Measurements from ENCODE around the gene MALRD1. TPM values are rescaled to one million over a fixed set of nuclear protein-coding genes. Genes with fewer than 3 reads are reported as not detected.

MALRD1 gene
- polyA plus RNA-seq = under 1 TPM in 2 of 3 donors, not detected in 1; 0.06 to 0.98 TPM

DNA sequence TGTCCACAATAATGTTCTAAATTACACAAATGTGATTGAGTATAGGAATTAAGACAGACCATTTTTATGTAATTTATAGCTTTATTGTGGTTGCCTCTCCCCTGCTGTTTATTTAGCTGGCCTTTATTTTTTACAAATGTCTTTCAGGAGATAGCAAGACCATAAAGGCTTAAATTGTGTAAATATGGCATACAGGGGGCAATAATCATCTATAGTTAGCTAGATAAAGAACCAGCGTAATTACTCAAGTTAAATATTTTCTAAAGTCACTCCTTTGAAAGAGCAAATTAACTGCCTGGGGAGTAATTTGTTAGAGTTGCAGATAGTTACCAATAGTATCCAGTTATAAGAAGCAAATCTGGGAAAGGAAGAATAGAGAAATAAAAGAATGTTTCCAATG lies at the start of gene MALRD1:
Gene MALRD1 (plus strand): TSS at position 313 of the 400 bp plus-strand sequence. CDS start 138 bp downstream, outside the sequence.
- H3K27ac ChIP-seq (ENCODE audit: low read depth, low read length) = no peak within 1 kb of the TSS
- WGBS, 3 donors = 29 to 84% (median 78%) methylated on average over 1 of the region's 1 CpG

DNA sequence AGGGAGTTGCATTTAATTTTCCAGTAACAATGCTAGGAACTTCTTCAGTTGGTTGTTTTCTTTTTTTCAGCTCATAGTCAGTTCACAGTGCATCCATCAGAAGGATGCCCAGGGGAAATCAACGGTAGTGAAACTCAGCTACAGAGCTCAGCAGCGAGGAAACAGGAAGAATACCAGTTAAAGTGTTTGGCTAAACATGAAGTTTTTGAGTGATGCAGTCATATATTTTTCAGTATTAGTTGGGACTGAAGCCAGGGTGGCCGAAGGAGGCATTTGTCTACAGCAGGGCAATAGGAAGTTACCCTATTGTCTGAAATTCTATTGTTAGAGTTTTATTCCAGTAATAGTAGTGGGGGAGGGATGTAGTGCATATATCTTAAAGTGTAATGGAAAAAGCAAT lies 45.3 kb upstream of the MALRD1 start:
- H3K27ac ChIP-seq (ENCODE audit: low read depth, low read length) = no peak overlapping the region
- 27 to 43% (median 27%) methylated on average over 3 of the region's 3 CpGs for WGBS, 3 donors

DNA sequence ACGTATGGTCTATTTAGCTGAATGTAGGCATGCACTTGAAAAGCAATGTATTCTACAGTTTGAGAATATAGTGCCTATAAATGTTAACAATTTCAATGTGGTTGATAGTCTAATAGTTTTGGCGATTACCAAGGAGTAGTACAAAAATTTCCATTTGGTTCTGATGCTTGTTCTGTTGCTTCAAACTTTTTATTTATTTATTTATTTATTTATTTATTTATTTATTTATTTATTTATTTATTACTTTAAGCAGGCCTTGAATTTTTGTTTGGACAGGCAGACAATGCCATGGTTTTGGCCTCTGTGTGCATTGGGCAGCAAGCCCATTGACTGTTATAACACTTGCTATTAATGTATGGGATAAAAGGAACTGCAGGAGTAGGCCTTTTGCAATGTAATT lies 36.5 kb upstream of the MALRD1 start:
- no peak overlapping the region for H3K27ac ChIP-seq (ENCODE audit: low read depth, low read length)
- WGBS, 3 donors = 91 to 93% (median 91%) methylated on average over 2 of the region's 2 CpGs

DNA sequence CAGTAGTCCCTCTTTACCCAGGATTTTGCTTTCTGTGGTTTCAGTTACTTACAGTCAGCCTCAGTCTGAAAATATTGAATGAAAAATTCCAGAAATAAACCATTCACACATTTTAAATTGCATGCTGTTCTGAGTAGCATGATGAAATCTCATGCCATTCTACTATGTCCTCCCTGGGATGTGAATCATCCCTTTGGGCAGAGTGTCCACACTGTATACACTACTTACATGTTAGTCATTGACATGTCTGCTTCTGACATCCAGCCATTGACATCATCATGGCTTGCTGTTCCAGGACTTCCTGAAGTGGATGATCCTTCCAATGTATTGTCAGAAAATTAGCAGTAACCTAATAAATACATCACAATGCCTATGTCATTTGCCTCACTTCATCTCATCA lies 34.6 kb upstream of the MALRD1 start:
- no peak overlapping the region for H3K27ac ChIP-seq (ENCODE audit: low read depth, low read length)

DNA sequence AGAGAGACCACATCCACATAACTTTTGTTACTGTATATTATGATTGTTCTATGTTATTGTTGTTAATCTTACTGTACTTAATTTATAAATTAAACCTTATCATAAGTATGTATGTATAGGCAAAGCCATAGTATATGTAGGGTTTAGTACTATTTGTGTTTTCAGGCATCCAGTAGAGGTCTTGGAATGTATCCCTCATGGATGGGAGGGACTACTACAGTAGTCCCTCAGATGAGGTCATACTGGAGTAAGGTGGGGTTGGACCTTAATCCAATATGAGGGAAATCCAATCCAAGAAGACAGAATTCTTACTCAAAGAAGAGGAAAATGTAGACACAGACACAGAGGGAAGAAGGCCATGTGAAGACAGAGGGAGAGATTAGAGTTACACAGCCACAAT lies 34.1 kb upstream of the MALRD1 start:
- H3K27ac ChIP-seq (ENCODE audit: low read depth, low read length) = no peak overlapping the region

DNA sequence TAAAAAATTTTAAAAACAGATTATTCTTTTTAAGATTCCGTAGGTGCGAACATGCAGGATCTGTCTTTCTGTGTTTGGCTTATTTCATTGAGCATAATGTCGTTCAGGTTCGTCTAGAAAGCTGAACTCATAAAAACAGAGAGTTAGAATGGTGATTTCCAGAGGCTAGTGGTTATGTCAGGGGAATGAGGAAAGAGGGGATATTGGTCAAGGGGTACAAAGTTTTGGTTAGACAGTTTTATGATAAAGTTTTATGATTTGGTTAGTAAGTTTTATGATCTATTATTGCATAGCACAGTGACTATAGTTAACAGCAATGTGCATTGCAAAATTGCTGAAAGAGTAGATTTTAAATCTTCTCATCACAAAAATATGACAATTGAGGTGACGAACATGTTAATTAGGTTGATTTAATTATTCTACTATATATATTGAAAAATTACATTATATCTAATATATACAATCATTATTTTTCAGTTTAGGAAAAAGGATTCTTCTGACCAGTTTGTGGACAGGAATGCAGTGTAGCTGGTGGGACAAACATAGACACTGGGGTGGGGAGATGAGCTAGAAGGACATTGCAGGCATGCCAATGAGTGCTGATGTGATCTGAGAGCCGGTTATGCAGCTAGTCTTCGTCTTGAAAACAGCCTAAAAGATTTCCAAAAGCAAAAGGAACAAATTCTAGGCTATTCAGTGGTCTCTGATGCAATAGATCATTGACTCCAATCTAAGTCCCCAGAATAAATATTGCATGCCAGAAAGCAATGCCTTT lies 31.3 kb upstream of the MALRD1 start:
- H3K27ac ChIP-seq (ENCODE audit: low read depth, low read length) = no peak overlapping the region
- 69 to 82% (median 74%) methylated on average over 7 of the region's 7 CpGs for WGBS, 3 donors

DNA sequence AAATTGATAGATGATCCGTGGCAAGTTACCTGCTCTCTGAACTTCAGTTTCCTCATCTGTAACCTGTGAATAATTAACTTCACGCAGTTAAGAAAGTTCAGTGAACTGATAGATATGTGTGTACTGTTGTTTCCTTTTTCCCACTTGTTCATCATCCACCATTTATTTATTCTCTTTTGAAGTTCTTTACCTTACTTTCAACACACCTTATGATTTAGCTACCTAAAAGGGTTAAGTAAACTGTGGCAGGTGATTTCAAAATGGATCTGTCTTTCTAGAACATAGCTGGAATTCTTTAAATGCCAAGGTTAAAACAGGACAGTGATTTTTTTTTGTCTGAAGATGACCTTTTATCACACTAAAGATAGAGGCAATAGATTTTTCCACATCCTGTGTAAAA lies 27.4 kb upstream of the MALRD1 start:
- H3K27ac ChIP-seq (ENCODE audit: low read depth, low read length) = no peak overlapping the region
- 55 to 83% (median 75%) methylated on average over 2 of the region's 2 CpGs for WGBS, 3 donors

DNA sequence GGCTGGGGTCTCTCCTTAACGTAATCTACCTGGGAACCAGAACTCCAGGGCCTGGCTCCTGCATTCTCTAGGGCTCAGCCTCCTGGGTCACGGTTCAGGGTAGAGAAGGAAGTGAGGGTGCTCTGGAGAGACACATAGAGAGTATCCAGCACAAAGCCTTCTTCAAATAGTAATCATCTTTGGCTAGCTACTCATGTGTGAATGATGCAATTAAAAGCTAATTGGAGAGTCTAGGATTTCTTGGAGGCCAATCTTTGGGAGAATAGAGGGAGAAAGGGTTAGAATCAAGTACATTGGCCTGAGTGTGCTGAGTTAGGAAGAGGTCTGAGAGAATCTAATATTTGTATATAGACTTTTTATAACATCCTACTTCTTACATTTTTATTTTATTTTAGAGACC lies 24.0 kb upstream of the MALRD1 start:
- WGBS, 3 donors = 48 to 79% (median 78%) methylated on average over 2 of the region's 2 CpGs
- H3K27ac ChIP-seq (ENCODE audit: low read depth, low read length) = no peak overlapping the region

DNA sequence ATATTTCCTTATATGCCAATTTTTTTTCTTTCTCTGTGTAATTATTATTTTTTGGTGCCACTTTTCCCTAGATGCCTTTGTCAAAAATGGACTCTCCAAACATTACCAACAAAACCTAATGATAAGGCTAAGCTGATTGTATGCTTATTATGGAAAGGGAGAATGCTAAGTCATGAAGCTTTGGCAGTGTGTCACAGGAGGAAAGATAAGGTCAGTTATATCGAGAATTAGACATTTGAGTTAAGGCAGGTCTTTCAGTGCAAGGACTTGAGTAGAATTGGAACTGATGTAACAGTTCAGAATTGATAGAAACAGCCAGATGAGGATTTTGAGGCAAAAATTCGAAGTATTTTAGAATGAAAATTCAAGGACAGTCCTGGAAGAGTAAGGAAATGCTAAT lies 16.8 kb upstream of the MALRD1 start:
- 51 to 65% (median 64%) methylated on average over 2 of the region's 2 CpGs for WGBS, 3 donors
- H3K27ac ChIP-seq (ENCODE audit: low read depth, low read length) = no peak overlapping the region

DNA sequence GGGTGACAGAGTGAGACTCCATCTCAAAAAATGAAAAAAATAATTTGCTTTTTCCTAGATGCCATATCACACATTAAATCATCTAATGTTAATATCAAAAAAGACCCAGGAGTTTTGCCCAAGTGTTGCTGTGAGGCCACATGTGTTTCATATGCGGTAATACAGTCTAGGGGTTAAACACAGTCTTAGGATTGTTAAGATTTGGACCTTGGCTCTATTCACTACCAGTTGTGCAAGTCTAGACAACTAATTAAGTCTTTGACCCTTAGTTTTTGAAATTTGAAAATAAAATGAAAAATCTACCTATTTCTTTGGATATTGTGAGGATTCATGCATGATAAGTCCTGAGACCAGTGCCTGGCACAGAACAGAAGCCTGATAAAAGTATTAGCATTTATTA lies 14.9 kb upstream of the MALRD1 start:
- 88 to 94% (median 91%) methylated on average over 1 of the region's 1 CpG for WGBS, 3 donors
- H3K27ac ChIP-seq (ENCODE audit: low read depth, low read length) = no peak overlapping the region

DNA sequence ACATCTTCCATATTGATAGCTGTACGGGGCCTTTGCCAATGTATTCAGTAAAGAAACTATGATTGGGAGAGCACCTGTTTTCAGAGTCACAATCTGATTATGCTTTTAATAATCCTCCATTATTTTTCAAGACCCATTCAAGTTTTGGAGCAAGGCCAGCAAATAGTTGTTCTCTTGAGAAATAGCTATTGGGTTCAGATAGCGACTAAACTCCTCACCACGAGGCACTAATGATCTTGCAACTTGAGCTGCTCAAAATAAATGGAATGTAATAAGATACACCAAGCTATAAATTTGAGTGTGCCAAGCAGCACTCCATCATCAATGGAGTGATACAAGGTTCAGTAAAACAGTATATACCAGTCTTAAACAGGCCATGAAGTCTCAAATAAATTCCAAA lies 7.4 kb upstream of the MALRD1 start:
- no peak overlapping the region for H3K27ac ChIP-seq (ENCODE audit: low read depth, low read length)
- WGBS, 3 donors = 47 to 67% (median 65%) methylated on average over 3 of the region's 3 CpGs

DNA sequence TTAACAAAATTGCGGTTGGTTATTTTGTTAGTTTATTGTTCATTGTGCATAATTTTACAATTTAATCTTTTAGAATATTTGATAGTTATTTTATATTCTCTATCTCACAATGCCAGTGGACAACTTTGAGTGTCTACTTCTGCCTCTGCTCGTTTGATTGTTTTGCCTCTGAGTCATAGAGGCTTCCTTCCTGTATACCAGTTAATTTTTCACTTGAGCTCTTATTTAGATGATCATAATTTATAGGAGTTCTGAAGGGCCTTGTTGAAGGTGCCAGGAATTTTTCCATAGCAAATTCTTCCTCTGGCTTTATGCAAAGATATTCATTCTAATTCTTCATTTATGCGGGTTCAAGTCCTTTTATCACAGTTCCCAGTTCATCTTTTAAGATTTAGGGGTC lies 5.2 kb upstream of the MALRD1 start:
- WGBS, 3 donors = 51 to 61% (median 53%) methylated on average over 3 of the region's 3 CpGs
- no peak overlapping the region for H3K27ac ChIP-seq (ENCODE audit: low read depth, low read length)

DNA sequence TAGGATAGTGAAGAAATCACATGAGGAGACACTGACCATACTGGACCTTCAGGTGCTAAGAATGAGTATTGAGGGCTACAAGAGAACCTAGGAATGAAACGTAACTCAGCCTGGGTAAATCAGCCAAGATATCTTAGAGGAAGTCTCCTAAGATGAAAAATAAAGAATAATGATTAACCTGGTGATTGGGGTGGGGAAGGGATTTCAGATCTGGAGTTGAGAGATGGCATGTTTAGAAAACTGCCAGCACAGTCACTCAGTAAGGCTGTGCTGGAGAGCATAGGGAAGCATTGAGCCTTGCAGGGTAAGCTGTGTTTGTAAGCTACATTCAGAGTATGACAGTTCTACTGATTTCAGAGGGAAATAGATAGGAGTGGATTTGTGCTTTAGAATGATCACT lies 1.9 kb upstream of the MALRD1 start:
- H3K27ac ChIP-seq (ENCODE audit: low read depth, low read length) = no peak overlapping the region
- WGBS, 3 donors = 33 to 81% (median 66%) methylated on average over 1 of the region's 1 CpG

DNA sequence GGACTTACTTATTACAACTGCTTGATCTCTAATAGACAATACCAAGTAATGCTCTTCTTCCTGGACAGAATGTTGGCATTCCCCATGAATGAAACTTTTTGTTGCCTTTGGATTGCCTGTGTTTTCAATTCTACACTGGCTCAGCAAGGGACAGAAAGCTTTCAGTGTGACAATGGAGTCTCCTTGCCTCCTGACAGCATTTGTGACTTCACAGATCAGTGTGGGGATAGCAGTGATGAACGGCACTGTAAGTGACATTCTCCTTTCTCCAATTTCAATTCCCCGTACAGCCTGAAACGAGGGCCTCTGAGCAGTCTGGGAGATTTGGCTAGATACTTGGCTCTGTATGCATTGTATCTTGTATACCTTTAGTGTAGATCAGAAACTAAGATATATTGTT lies 290 bp downstream of the MALRD1 start:
- no peak overlapping the region for H3K27ac ChIP-seq (ENCODE audit: low read depth, low read length)
- WGBS, 3 donors = 38 to 56% (median 54%) methylated on average over 3 of the region's 3 CpGs

DNA sequence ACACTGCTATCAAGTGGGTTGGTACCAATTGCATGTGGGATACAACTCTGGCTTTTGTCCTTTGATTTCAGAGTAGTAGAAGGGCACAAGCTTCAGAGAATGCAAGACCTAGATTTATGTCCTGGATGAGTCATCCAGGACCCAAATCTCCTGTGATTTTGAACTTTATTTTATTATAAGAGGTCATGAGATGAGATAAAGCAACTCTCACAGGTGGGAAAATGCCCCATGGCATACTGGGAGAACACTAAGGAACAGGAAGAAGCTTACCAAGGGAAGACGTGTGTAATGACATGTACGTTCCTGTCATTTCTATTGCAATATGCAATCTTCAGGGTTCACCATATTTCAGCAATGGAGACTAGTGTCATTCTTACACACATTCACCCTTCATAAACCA lies 966 bp downstream of the MALRD1 start:
- no peak overlapping the region for H3K27ac ChIP-seq (ENCODE audit: low read depth, low read length)
- WGBS, 3 donors = 76 to 89% (median 79%) methylated on average over 2 of the region's 2 CpGs

DNA sequence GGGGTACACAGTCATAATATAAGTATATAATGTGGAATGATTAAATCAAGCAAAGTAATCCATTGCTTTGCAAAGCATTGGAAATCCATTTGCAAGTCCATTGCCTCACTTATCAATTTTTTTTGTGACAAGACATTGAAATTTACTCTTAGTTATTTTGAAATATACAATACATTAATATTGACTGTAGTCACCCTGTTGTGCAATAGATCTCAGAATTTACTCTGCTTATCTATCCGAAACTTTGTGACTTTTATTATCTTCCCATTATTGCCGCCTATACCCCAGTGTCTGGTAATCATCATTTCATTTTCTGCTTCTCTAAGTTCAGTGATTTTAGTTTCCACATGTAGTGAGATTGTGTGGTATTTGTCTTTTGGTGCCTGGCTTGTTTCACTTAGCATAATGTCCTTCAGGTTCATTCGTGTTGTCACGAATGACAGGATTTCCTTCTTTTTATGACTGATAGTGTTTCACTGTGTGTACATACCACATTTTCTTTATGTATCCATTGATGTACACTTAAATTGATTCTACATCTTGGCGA lies 5.8 kb downstream of the MALRD1 start:
- H3K27ac ChIP-seq (ENCODE audit: low read depth, low read length) = no peak overlapping the region
- 57 to 67% (median 66%) methylated on average over 5 of the region's 5 CpGs for WGBS, 3 donors

DNA sequence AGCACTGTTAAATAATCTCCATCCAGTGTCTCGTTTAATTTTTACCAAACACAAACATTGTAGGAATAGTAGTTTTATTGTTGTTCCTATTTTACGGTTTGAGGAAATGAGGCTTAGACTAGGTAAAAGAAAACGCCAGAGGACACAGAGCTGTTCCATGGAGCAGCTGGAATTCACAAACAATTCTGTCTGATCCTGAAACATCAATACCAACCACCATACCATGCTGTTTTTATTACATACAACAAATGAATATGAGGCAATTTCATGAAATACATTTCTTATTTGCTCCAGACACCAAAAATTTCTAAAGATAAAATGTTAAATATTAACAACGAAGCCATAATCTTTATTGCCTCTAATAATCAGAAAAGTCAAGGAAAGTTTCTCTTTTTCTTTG lies 9.4 kb downstream of the MALRD1 start:
- H3K27ac ChIP-seq (ENCODE audit: low read depth, low read length) = no peak overlapping the region
- 51 to 64% (median 63%) methylated on average over 4 of the region's 4 CpGs for WGBS, 3 donors

DNA sequence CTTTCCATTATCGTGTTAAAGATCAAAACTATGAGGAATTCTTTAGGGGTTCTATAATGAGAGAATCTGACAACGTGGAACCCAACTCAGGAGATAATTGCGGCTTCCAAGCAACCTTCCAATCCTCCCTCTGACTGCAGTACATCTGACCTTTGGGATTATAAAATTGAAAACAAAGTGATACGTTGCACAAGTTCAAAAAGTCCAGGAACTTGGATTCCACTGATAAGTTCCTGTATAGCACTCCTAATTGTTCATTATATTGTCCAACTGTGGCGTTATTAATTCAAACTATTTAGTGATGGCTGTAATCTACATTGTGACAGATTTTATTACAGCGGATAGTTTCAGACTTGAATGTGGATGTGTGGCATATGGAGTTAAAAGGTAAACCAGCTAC lies 15.4 kb downstream of the MALRD1 start:
- WGBS, 3 donors = 72 to 84% (median 79%) methylated on average over 6 of the region's 6 CpGs
- H3K27ac ChIP-seq (ENCODE audit: low read depth, low read length) = no peak overlapping the region

DNA sequence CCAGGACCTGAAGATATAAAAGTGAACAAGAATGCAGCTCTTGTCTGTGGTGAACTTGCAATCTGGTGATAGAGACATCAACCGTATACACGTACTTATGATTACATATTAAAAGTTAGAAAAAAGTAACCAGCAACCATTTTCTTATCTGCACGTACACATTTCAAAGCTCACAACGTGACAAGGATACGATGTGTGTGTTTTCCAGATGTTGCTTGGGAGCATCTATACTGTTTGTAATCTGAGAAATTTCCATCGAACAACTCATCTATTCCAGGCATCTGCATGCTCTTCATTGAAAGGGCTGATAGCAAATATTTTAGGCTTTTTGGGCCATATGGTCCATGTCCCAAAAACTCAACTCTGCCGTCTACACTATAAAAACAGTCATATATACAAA lies 23.3 kb downstream of the MALRD1 start:
- H3K27ac ChIP-seq (ENCODE audit: low read depth, low read length) = no peak overlapping the region
- 62 to 74% (median 66%) methylated on average over 7 of the region's 7 CpGs for WGBS, 3 donors

DNA sequence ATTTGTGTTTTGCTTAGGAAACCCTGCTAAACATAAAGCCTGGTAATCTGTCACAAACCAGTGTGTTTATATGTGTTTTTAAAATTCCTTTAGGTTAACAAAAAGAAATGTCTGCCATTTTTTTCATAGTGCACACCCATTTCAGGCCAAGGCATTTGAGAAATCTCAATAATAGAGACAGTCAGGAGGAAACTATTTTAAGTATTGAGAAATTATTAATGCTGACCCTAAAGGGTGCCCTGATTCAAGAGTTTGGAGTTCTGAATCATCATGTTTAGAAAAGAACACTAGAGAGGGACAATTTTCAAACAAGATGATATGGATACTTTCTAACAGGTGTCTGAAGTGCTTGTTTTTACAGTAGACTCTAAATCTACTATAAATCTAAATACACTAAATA lies 28.7 kb downstream of the MALRD1 start:
- no peak overlapping the region for H3K27ac ChIP-seq (ENCODE audit: low read depth, low read length)
